Ammon's horn (tissue), 1 donor: ENCODE data around the gene INHBC.

Experiments
- DNase-seq: peaks from one replicate; pipeline ENCODE4 v3.0.0-alpha.2; 2016; ENCODE audit warnings: low spot score

Gene INHBC

DNA sequence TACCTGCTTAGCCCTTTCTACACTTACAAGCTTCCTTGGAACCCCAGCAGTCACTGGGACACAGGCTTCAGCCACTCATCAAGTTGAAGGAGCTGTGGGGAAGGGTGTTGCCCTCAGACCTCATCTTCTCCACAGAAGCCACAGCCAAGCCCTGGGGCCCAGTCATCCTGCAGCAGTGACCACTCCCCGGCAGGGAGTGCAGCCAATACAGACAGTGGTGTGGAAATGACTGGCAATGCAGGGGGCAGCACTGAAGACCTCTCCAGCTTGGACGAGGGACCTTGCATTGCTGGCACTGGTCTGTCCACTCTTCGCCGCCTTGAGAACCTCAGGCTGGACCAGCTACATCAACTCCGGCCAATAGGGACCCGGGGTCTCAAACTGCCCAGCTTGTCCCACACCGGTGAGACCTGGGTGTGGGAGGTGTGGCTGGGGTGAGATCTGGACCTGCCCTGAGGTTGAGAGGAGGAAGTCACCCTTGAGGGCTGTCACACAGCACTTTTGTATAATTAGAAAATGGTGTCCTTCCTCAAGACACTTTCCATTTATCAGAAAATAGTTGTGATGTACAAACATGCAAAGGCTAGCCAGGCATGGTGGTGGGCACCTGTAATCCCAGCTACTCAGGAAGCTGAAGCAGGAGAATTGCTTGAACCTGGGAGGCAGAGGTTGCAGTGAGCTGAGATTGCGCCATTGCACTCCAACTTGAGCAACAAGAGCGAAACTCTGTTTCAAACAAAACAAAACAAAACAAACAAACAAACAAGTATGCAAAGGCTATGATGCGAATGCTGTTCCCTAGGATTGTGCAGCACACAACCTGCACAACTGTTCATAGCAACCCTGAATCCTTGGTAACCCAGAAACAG, 34.9 kb downstream of the INHBC start:
- DNase-seq = no peak

DNA sequence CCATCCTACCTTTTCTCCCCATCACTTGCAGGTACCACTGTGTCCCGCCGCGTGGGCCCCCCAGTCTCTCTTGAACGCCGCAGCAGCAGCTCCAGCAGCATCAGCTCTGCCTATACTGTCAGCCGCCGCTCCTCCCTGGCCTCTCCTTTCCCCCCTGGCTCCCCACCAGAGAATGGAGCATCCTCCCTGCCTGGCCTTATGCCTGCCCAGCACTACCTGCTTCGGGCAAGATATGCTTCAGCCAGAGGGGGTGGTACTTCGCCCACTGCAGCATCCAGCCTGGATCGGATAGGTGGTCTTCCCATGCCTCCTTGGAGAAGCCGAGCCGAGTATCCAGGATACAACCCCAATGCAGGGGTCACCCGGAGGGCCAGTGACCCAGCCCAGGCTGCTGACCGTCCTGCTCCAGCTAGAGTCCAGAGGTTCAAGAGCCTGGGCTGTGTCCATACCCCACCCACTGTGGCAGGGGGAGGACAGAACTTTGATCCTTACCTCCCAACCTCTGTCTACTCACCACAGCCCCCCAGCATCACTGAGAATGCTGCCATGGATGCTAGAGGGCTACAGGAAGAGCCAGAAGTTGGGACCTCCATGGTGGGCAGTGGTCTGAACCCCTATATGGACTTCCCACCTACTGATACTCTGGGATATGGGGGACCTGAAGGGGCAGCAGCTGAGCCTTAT, 35.8 kb downstream of the INHBC start:
- no peak for DNase-seq

DNA sequence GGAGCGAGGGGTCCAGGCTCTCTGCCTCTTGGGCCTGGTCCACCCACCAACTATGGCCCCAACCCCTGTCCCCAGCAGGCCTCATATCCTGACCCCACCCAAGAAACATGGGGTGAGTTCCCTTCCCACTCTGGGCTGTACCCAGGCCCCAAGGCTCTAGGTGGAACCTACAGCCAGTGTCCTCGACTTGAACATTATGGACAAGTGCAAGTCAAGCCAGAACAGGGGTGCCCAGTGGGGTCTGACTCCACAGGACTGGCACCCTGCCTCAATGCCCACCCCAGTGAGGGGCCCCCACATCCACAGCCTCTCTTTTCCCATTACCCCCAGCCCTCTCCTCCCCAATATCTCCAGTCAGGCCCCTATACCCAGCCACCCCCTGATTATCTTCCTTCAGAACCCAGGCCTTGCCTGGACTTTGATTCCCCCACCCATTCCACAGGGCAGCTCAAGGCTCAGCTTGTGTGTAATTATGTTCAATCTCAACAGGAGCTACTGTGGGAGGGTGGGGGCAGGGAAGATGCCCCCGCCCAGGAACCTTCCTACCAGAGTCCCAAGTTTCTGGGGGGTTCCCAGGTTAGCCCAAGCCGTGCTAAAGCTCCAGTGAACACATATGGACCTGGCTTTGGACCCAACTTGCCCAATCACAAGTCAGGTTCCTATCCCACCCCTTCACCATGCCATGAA, 36.5 kb downstream of the INHBC start:
- DNase-seq = no peak

DNA sequence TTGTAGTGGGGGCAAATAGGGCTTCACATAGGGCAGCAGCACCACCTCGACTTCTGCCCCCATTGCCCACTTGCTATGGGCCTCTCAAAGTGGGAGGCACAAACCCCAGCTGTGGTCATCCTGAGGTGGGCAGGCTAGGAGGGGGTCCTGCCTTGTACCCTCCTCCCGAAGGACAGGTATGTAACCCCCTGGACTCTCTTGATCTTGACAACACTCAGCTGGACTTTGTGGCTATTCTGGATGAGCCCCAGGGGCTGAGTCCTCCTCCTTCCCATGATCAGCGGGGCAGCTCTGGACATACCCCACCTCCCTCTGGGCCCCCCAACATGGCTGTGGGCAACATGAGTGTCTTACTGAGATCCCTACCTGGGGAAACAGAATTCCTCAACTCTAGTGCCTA, 37.1 kb downstream of the INHBC start:
- DNase-seq = no peak

GRCh38 chr12:57472391-57472790, 37.8 kb downstream of the INHBC start:
- no peak for DNase-seq

- DNase-seq = no peak
Observed at GRCh38 chr12:57473392-57473791, 38.8 kb downstream of the INHBC start.

GRCh38 chr12:57473886-57474285, 39.3 kb downstream of the INHBC start:
- DNase-seq = no peak

- DNase-seq = no peak
Observed at GRCh38 chr12:57474430-57474829, 39.8 kb downstream of the INHBC start.

DNA sequence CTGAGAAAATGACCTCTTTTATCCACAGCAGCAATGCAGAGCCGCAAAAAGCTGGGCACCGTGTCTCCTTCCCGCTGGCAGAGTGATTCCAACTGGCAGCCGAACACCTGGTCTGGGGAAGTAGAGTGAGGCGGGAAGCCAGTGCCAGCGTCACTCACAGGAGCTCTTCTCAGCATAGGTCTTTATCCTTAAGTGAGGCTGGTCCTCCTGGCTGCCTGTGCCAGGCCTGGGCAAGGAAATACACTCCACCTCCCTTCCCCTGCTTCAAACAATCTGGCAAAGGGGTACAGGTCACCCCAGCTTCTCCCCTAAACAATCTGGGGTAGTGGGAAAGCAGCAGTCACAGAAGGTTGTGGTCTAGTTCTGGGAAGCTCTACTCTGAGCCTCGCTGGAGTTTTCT, 40.3 kb downstream of the INHBC start:
- no peak for DNase-seq

GRCh38 chr12:57475271-57476161, 40.9 kb downstream of the INHBC start:
- no peak for DNase-seq

GRCh38 chr12:57476162-57476992, 41.8 kb downstream of the INHBC start:
- no peak for DNase-seq

- no peak for DNase-seq
Observed at GRCh38 chr12:57476993-57477709, 42.6 kb downstream of the INHBC start.

- DNase-seq = no peak
Observed at GRCh38 chr12:57477710-57478681, 43.4 kb downstream of the INHBC start.

GRCh38 chr12:57479043-57479375, 44.4 kb downstream of the INHBC start:
- DNase-seq = no peak

DNA sequence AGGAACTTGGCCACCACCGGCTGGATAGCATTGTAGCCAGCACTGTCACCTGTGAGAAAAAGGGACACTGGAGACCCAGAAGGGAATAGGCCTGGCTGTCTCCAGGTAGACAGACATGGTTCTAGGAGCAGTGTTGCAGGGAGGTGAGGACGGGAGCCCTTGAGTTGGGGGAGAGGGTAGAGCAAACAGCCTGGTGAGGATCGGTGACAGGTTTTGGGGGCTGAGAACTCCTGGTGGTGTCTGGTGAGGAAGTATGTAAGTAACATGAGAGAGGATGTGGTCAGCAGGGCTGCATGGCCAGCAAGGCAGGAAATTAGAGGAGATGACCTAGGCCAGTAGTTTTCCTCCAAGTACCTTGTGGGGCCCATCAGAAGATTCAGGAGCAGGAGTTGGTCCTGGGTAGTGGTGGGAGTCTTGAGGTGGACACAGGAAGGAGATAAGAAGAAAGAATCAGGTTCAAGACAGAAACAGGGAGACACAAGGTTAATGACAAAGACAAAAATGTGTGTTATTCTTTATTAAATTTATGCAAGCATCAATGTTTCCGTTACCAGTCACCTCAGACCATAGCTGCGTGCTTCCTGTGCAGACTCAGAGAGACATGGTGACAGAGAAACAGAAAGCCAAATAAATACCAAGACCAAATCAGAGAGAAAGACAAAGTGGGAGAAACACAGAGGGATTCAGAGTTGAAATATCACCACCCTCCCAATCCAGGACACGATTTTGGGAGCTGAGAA, 45.0 kb downstream of the INHBC start, which contains the start of gene ARHGAP9:
TSS of gene ARHGAP9 (minus strand) at position 491 of the 740 bp plus-strand sequence. CDS start at position 31, 460 bp downstream.
- DNase-seq = peak; percentile 58

DNA sequence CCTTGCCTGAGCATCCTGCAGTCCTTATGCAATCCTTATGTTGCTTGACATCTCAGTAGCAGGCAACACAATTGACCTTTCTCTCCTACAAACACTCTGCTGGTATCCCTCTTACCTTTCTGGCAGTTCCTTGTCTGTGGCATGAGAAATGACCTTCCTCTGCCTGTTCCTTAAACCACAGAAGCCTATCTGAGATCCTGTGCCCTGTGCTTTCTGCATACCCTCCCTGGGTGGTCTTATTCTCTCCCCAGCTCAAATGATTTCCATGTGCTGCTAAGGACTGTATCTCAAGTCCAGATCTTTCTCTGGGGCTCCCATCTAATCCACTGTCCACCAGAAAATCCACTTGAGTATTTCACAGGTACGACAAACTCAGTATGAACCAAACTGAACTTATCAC, 47.1 kb downstream of the INHBC start:
- DNase-seq = no peak

GRCh38 chr12:57483466-57483865, 48.9 kb downstream of the INHBC start:
- DNase-seq = no peak

GRCh38 chr12:57485695-57486094, 51.1 kb downstream of the INHBC start:
- DNase-seq = no peak
